ENCODE measurements around the gene MAP1S.

Gene MAP1S, protein sequence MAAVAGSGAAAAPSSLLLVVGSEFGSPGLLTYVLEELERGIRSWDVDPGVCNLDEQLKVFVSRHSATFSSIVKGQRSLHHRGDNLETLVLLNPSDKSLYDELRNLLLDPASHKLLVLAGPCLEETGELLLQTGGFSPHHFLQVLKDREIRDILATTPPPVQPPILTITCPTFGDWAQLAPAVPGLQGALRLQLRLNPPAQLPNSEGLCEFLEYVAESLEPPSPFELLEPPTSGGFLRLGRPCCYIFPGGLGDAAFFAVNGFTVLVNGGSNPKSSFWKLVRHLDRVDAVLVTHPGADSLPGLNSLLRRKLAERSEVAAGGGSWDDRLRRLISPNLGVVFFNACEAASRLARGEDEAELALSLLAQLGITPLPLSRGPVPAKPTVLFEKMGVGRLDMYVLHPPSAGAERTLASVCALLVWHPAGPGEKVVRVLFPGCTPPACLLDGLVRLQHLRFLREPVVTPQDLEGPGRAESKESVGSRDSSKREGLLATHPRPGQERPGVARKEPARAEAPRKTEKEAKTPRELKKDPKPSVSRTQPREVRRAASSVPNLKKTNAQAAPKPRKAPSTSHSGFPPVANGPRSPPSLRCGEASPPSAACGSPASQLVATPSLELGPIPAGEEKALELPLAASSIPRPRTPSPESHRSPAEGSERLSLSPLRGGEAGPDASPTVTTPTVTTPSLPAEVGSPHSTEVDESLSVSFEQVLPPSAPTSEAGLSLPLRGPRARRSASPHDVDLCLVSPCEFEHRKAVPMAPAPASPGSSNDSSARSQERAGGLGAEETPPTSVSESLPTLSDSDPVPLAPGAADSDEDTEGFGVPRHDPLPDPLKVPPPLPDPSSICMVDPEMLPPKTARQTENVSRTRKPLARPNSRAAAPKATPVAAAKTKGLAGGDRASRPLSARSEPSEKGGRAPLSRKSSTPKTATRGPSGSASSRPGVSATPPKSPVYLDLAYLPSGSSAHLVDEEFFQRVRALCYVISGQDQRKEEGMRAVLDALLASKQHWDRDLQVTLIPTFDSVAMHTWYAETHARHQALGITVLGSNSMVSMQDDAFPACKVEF

DNA sequence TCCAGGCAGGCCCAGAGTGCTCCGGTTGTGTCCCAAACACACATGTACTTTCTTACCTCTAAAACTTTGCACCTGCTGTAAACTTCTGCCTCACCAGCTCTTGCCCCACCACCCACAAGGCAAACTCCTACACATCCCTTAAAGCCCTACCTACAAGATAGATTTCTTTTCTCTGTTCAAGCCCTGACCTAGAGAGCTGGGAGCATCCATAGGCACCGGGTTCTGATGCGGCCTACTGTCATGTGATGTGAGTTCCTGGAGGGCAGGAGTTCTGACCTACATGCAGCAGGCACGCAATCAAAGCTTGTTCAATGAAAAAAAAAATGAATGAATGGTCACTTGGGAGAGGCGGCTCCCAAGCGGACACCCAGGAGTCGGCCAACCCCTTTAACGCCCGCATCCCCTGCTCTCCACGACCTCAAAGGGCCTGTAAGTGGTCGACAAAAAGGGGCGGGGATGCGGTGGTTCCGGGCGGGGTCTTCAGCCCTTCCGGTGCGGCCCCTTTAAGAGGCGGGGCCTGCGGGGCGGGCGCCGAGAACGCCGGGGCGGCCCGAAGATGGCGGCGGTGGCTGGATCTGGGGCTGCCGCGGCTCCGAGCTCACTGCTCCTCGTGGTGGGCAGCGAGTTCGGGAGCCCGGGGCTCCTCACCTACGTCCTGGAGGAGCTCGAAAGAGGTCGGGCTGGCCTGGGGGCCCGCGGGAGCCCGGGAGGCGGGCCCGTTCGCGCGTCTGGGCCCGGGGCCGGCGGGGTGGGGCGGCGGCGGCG, at the start of gene MAP1S:
TSS of gene MAP1S (plus strand) at position 534 of the 765 bp plus-strand sequence. CDS start at position 557, 23 bp downstream.
- peak; percentile 60 for DNase-seq (ENCODE audit: low read depth)

DNA sequence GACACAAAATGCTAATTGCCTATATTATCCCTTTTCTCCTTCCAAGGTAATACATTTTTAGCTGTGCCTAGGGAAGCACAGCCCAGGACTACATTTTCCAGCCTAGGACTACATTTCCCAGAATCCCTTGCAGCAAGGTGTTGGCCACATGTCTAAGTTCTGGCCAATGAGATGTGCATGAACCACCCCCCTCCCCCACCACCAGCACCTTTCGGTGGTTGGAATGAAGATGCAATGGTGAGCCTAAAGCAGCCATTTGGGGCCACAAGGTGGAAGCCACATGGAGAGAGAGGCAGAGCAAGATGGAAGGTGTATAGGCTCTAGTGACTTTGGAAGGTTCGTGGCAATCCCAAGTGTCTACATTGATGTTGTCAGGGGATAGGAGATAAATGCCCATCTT, 47.4 kb upstream of the MAP1S start:
- DNase-seq (ENCODE audit: low read depth): no peak

DNA sequence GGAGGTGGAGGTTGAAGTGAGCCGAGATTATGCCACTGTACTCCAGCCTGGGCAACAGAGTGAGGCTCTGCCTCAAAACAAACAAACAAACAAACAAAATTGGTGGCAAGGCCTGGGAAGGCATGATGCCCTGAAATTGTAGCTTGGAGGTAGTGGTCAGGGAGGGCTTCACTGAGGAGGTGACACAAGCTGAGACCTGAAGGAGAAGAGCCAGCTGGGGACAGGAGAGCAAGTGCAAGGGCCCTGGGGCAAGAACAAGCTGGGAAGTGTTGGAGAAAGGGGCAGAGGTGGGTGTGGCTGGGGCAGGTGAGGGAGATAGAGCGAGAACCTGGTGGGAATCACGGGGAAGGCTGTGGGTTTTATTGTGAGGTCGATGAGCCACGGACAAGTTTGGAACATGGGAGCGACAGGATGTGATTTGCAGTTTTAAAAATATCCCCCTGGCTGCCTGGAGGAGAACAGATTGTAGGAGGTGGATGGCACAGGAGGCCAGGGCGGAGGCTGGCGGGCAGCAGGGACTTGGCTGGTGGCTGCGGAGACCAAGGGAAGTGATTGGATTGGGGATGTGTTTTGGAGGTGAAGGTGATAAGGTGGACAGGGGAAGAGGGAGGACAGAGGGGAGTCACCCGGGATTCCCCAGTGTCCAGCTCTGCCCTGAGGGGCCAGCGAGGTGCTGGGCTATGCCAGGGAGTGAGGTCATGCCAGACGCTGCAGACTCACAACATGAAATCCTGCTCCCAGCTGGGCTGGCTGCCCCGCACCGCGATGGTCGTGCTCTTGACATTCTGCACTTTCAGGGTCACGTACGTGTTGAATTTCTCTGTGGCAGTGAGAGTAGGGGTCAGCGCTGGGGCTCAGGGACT, 45.1 kb upstream of the MAP1S start:
- no peak for DNase-seq (ENCODE audit: low read depth)

DNA sequence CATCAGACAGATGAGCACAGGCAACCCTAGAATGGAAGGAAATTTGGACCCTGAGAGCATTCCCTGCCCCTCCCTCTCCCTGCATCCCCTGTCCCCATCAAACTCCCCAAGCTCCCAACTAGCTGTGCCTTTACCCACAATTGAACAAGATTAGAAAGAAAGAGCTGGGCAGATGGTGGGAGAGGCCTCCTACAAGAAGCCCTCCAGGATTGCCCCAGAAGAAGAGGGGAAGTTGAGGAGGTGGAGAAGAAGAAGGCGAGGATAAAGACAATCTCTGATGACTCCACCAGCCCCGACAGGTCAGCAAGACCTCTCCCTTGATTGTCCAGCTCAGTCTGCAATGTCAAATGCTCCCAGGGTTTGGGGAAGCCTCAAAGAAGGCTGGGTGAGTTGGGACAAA, 43.0 kb upstream of the MAP1S start:
- DNase-seq (ENCODE audit: low read depth): no peak

DNA sequence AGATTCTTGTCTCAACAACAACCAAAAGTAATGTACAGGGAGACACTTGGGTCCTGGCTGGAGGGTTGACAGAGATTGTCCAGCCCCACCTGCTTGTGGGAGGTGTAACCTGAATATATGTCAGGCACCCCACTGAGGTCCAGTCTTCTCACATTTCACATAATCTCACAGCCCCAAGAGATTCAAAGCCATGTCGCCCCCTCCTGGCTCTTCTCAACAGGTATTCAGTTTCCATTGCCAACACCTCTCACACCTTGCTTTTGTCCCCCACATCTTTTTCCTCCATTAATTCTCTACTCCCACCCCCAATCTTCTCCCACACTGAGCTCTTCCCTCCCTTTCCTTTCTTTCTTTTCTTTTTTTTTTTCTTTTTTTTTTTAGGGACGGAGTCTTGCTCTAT, 42.3 kb upstream of the MAP1S start:
- no peak for DNase-seq (ENCODE audit: low read depth)

DNA sequence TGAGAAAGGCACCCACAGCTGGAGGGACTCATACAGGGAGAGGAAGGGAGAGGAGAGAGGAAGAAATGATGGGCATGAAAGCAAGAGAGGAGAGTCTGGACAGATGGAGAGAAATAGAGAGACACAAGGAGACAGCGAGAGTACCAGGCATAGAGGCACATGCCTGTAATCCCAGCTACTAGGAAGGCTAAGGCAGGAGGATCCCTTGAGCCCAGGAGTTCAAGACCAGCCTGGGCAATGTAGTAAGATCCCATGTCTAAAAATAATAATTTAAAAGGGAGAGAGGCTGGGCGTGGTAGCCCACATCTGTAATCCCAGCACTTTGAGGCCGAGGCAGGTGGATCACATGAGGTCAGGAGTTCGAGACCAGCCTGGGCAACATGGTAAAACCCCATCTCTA, 40.4 kb upstream of the MAP1S start:
- DNase-seq (ENCODE audit: low read depth): no peak

DNA sequence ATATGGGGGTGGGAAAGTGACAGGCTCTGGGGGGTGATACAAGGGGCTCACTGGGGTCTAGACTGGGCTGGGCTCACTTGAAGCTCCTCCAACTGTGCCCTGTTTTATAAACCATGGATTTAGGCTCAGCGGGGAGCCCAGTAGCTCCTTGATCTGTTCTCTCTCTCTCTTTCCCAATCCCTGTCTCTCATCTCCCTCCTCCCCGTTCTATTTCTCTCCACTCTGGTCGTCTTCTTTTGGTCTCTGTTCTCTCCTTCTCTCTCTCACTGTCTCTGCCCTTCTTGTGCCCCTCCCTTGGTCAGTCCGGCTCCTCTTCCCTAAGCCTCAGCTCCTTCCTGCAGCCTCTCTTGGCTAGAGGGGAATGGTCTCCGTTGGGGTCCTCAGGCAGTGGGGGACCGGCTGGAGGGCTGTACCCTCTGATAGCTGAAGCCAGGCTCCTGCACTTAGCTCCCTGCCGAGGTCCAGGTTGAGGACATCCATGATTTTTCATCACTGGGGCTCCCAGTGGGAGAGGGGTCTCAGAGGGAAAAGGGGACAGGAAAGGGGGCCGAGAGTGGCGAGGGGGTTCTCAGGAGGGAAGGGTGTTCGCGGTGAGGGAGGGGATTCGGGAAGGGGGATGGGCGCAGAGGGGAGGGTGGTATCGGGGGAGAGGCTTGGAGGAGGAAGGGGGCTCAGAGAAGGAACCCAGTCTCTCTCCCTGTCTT, 39.6 kb upstream of the MAP1S start:
- DNase-seq (ENCODE audit: low read depth): no peak

DNA sequence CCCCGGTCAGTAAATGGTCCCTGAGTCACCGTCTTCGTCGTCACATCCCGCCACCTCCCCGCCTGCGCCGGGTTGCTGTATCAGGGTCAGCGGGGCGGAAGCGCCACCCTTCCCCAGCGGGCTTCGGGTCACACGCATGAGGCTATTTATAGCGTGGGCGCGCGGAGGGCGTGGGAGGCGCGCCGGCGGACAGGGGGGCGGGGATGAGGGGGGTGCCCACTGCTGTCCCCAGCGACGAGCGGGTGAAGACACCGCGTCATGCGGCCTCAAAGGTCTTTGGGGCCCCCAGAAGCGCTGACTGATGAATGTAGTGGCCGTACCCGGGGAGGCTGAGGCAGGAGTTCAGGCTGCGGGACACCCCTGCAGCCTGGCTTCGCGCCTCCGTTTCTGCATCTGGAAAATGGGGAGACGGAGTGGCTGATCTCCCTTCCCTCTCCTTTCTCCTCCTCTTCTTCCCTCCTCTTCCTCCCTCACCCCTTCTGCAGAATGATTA, 39.0 kb upstream of the MAP1S start:
- peak; percentile 35 for DNase-seq (ENCODE audit: low read depth)

DNA sequence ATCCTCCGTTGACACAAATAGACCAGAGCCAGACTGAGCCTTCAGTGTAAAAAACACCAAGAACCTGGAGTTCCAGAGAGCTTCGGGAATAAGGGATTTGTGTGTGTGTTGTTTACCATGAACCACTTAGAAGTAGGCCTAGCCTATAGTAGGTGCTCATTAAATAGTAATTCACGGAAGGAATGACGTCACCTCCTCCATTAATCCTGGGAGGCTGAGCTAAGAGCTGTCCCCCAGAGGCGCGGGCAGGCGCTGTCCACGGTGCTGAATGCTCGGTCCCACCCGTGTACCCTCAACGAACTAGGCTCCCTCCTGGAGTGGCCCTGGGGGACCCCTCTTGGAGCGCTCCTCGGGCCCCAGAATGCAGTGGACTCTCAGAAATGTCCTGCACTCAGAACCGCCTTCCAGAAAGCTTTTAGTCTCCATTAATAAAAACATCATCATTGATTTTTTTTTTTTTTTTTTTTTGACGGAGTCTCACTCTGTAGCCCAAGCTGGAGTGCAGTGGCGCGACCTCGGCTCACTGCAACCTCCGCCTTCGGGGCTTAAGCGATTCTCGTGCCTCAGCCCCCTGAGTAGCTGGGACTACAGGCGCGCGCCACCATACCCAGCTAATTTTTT, 37.7 kb upstream of the MAP1S start:
- DNase-seq (ENCODE audit: low read depth): peak; percentile 15

DNA sequence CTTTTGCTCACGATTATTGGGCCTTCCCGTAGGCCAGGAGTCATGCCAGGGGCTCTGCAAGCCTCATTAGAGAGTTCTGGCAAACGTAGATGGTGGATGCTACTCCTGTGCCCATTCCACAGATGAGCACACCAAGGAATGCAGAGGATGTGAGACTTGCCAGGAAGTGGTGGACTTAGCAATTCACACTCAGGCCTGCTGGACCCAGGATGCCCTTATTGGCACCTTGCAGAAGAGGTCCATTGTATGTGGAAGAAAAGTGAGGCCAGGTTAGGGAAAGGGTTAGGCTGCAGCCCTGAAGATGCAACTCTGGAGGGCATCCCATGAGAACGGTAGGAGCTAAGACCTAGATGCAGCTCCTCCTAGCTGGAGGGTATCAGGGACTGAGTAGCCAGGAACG, 37.0 kb upstream of the MAP1S start:
- DNase-seq (ENCODE audit: low read depth): no peak

DNA sequence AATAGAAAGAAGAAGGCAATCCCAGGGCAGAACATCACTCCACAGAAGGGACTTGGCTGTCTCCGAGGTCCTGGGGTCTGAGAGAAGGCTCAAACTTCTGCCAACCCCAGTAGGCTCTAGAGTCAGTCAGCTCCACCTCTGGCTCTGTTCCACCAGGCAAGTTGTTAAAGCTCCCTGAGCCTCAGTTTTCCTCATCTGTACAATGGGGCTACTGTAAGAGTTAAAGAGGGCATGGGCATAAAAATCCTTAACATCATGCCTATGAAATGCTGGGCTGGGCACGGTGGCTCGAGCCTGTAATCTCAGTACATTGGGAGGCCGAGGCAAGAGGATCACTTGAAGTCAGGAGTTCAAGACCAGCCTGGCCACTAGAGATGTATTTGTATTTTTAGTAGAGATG, 36.2 kb upstream of the MAP1S start:
- DNase-seq (ENCODE audit: low read depth): no peak

DNA sequence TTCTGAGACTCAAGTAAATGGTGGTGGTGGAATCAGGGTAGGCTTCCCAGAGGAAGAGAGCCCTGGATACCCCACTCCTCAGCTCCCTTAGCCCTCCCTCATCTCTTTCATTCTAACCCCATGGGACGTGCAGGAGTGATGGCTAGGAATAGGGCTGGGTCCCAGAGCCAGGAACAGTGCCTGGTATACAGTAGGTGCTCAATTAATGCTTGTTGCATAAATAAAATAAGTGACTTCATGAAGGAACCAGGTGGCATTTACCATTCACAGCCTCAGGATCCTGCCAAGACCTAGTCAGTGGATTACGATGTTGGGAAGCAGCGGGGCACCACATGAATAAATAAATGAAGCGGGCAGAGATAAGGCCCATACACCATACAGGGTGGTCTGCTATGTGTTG, 35.0 kb upstream of the MAP1S start:
- DNase-seq (ENCODE audit: low read depth): no peak

DNA sequence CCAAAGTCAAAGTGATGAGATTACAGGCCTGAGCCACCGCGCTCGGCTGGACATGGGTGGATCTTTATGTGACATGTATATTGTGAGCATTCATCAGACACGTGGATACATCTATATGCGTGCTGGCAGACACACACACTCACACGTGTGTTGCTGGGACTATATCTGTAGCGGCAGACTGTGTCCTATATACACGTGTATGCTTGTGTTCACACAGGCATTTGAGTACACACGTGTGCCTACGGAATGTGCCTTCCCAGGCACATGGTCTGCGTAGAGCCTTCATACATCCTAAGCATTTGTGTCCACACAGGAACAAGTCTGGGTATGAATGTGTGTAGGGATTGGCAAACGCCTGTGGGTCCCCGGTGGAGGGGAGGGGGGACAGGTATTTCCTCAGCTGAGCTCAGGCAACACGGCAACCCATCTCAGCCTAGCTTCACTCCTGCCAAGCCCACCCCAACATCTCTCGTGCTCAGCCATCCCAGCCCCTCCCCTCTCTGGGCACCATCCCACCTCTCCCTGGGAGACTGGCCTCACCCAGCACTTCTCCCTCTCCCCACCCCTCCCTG, 33.7 kb upstream of the MAP1S start:
- DNase-seq (ENCODE audit: low read depth): no peak

DNA sequence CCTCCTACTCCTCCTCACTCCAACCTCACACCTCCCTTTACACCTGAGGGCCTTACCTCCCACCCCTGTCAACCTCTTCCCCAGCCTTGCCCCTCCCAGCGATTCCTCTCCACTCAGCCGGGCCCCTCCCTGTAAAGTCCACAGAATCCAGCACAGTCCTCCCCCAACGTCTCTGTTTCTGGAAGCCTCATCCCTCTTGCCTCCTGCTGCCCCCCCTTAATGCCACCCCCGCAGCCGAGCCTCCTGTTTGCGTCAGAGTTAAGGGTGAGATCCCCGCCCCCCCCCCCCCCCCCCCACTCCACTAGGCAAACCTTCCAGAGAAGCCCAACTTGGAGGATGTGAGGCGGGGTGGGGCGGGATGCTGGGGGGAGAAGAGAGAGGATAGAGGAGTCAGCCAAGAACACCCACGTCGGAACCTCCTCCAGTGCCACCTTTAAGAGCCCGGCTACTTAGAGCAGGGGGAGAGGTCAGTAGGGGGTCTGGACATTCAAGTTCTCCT, 33.2 kb upstream of the MAP1S start:
- no peak for DNase-seq (ENCODE audit: low read depth)

DNA sequence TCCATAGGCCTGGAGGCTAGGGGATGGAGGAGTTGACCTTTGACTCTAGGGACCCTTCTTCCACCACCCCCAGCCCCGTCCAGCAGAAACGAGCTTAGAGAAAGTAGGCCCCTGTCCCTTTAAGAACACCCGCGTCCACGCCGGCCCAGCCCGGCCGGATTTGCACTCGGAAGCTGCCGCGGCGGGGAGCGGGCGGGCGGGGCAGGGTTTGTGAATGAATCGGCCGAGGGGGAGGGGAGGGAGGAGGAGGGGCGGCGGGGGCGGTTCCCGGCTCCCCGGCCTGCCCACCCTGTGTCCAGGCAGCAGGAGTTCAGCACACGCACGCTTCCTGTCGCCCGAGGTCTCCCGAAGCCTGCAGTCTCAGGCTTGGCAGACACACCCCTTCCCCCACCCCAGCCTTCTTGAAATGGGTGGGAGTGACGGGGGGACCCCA, 32.7 kb upstream of the MAP1S start:
- no peak for DNase-seq (ENCODE audit: low read depth)

DNA sequence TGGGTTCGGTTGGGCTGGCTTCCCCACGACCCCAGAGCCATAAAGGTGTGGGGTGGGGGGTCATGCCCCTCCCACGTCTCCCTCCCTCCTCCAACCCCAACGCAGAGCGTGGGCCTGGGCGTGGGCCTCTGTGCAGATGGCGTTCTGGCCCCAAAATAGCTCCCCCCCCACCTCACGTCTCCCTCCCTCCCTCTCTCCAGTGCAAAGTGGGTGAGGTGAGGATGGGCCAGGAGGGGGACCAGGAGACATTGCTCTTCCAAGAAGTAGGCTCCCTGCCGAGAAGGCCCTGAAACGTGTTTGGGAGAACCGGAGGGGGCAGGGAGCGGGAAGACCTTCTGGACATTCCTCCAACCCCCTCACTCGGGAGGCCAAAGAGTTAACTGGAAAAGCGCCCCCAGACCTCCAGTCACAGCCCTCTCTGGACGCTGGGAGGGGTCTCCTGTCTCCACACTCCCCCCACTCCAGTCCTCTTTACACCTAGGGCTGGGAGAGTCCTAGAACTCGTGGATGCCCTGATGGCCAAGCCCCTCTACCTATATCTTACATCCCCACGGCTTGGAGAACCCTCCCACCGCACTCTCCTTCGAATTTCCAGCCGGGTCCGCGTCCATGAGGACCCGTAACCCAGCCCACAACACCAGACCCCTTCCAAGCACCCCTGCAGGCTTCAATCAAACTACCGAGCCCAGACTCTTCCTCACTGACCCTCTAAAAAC, 32.0 kb upstream of the MAP1S start:
- DNase-seq (ENCODE audit: low read depth): no peak

DNA sequence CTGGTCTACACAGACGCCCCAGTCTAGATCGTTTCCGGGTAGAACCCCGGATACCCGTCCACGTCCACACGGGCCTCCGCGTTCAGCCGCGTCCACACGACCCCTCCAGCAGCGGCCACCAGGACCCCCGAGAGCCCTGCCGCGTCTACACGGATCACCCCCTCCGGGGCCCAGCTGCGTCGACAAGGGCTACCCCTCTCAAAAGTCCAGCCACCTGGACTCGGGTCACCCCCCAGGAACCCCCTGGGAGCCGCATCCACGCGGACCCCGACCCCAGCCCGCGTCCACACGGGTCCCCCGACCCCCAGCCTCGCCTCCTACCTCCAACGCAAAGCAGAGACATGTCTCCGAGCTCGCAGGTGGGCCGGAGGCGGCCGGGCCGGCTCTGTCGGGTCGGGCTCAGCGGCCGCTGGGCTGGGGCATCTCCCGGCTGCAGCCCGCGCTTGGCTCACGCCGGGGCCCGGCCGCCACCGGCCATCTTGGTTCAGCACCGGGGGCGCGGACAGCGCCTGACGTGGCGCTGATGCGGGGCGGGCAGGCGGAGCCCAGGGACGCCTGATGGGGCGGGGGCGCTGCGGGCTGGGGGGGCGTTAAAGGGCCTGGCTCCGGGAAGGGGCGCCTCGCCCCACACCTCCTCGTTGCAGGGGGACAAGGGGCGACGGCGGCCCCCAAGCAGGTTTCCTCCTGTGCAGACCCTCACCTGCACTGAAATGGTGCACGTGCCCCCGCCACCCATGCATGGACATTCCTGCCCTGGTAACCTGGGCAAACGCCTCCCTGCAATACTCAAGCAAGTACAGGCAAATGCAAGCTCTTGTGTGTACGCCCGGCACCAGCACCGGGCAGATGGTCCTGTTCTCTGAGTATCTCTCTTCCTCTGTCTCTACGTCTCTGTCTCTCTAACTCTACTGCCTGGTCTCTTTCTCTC, 31.2 kb upstream of the MAP1S start, which contains the start of gene UNC13A:
TSS of gene UNC13A (minus strand) at position 498 of the 928 bp plus-strand sequence. CDS start at position 343, 155 bp downstream.
- peak; percentile 24 for DNase-seq (ENCODE audit: low read depth)
